Esophagus muscularis mucosa (tissue), 4 donors: ENCODE results near the gene AACS.

Source experiments
- CTCF ChIP-seq, 3 experiments: fragments of 200-600 bp in 2 of 3; fragments of 450-650 bp in 1 of 3; sonication (generic) in 2 of 3; IDR thresholded peaks; one replicate each; pipeline ENCODE4 v1.5.1; 2017 to 2019; ENCODE audit warnings: antibody characterized with exemption in 3 of 3, mild to moderate bottlenecking in 2 of 3, moderate library complexity in 1 of 3
- EP300 ChIP-seq: sonication (generic); formaldehyde crosslinking; IDR thresholded peaks from one replicate; pipeline ENCODE4 v1.6.1; 2017; ENCODE audit warnings: antibody characterized with exemption
- POLR2A ChIP-seq: fragments of 450-650 bp; IDR thresholded peaks from one replicate; pipeline ENCODE4 v1.6.1; 2017; ENCODE audit warnings: antibody characterized with exemption, moderate library complexity, mild to moderate bottlenecking, low read depth
- POLR2AphosphoS5 ChIP-seq, 2 donors: sonication (generic); formaldehyde crosslinking; IDR thresholded peaks; one replicate each; pipeline ENCODE4 v1.6.1; 2017; ENCODE audit warnings: antibody characterized with exemption in 2 of 2

DNA sequence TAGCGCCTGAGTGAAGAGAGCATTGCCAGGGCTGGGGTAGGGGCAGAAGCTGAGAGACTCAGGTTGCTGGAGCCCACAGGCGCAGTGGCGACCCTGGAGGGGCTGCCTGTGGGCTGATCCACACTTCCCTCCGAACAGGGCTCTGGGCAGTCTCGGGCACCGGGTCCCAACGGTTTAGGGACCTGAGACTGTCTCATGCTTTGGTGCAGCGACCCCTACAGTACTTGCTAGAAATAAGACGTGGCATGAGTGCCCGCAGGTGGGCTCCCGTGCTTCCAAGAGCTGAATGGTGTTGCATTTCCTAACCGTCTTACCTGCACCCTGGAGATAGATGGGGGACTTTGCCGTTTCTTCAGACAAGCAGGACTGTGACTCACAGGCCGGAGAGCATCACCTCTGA lies 57.4 kb downstream of the AACS start:
- TF ChIP-seq POLR2AphosphoS5 (IDR thresholded peaks at IDR 0.05): no peak
- TF ChIP-seq CTCF (IDR thresholded peaks at IDR 0.05): no peak
- no peak for TF ChIP-seq EP300
- TF ChIP-seq POLR2A: no peak
